ENCODE measurements around the gene TMPRSS4. TPM values are rescaled to one million over a fixed set of nuclear protein-coding genes. Genes with fewer than 3 reads are reported as not detected.

The TMPRSS4 gene
- total and polyA plus RNA-seq, 9 of the 15 experiments (the other 6 are each of a cell fraction or from before 2014, with no cell fraction given): 4.0 to 10.0 (median 5.6) TPM

- POLR2A ChIA-PET: interaction anchor here (0.6 to 1.7 kb wide), 3 partner anchors 13 to 92 kb away, joined by 3 to 6 read pairs (median 4); no protein-coding TSS in a partner anchor
- intact Hi-C loops (cut with micrococcal nuclease) (loop anchor here (5.0 kb wide), 1 partner anchor 59 kb away; no protein-coding TSS in a partner anchor), in situ Hi-C loops (cut with MboI) (no loop called here)
- Histone ChIP-seq H3K27ac (ENCODE audit: extremely low read depth, low read depth, low read length) (peak overlapping the region; percentile 58; the same call in 2 of the 3 replicates), H3K4me3 (no peak overlapping the region), H3K4me2 (ENCODE audit: insufficient read depth, low read length) (no peak overlapping the region; the same call in 1 of the 2 replicates), H3K9me1 (ENCODE audit: control insufficient read depth, insufficient read depth, low read length) (no peaks in the 10 kb centered on the region), H3K4me1 (replicated peaks in 1 of 2; ENCODE audit: control insufficient read depth in 2 of 2, insufficient read depth in 2 of 2, low read length in 2 of 2) (no peaks in the 10 kb centered on the region), H3K36me3 (ENCODE audit: control insufficient read depth, insufficient read depth, low read length) (no peaks in the 10 kb centered on the region), H3K9ac (ENCODE audit: insufficient read depth in 1 of 2, low read depth in 2 of 2, low read length in 2 of 2) (no peak overlapping the region), H4K20me1 (replicated peaks; ENCODE audit: control insufficient read depth, insufficient read depth, low read length) (no peaks in the 10 kb centered on the region), H3K27me3 (ENCODE audit: control insufficient read depth in 2 of 2, insufficient read depth in 2 of 2, low read length in 2 of 2) (no peaks in the 10 kb centered on the region), H3K9me3 (replicated peaks; ENCODE audit: control insufficient read depth, insufficient read depth, low read depth, low read length) (no peaks in the 10 kb centered on the region), H2AFZ (ENCODE audit: low read depth, low read length) (peak overlapping the region; percentile 68), H3K79me2 (ENCODE audit: control insufficient read depth, insufficient read depth, low read length) (no peaks in the 10 kb centered on the region)
- peak; percentile 78 for ATAC-seq
- CTCF ChIA-PET (ENCODE audit: low intra/inter-chr PET ratio): no interaction called here
- BruUV-seq (replicated peaks): no TSS peak
- DNase-seq (ENCODE audit: extremely low read depth in 1 of 4, low spot score in 3 of 4): peak in 1 of 4 experiments; percentile 27
- FAIRE-seq: peak; percentile 40
- WGBS (ENCODE audit: insufficient coverage, low coverage, missing lambda C conversion rate): 40% methylated on average over 7 of the region's 7 CpGs
- no peak for TF ChIP-seq ZNF282 (CRISPR knock-in tag; IDR thresholded peaks at IDR 0.05)
- no peak for TF ChIP-seq POU5F1 (IDR thresholded peaks at IDR 0.05; ENCODE audit: borderline replicate concordance, low read depth, low read length, partially characterized antibody)
- TF ChIP-seq ZNF224 (CRISPR knock-in tag; IDR thresholded peaks at IDR 0.05): no peak
- no peak for TF ChIP-seq ZBTB1 (CRISPR knock-in tag; IDR thresholded peaks at IDR 0.05; ENCODE audit: borderline replicate concordance, low read depth)
- no peak for TF ChIP-seq HOMEZ (CRISPR knock-in tag; IDR thresholded peaks at IDR 0.05)
- no peak for TF ChIP-seq ZNF354B (CRISPR knock-in tag; IDR thresholded peaks at IDR 0.05)
- no peak for TF ChIP-seq CHD4 (IDR thresholded peaks at IDR 0.05; ENCODE audit: insufficient read depth, insufficient replicate concordance, low read depth, low read length, poor library complexity, severe bottlenecking)
- TF ChIP-seq CGGBP1 (CRISPR knock-in tag; IDR thresholded peaks at IDR 0.05): peak; percentile 97
- no peak for TF ChIP-seq CREB5 (CRISPR knock-in tag; IDR thresholded peaks at IDR 0.05)
- no peak for TF ChIP-seq ZNF644 (tag; IDR thresholded peaks at IDR 0.05; ENCODE audit: low read depth)
- no peak for TF ChIP-seq NFE2L1 (tag; IDR thresholded peaks at IDR 0.05; ENCODE audit: borderline replicate concordance, low read depth)
- TF ChIP-seq XRCC3 (IDR thresholded peaks at IDR 0.05): no peak
- TF ChIP-seq ERF (CRISPR knock-in tag; IDR thresholded peaks at IDR 0.05): 0 out of 2 replicates have a peak, but pooled peaks have one; percentile 71
- no peak for TF ChIP-seq SIX5 (IDR thresholded peaks at IDR 0.05; ENCODE audit: borderline replicate concordance in 1 of 2, insufficient read depth in 1 of 2, low read depth in 1 of 2, low read length in 2 of 2)
These were observed 49.4 kb downstream of the TMPRSS4 start for GRCh38 chr11:118126082-118126838.
